HEK293 (cell line): Measurements from ENCODE around the gene SDS.
A peak's percentile ranks its signal among the peaks of the same experiment; 100 is the strongest.

Experiments
- KLF8 ChIP-seq: fragments of 450-650 bp; formaldehyde crosslinking; IDR thresholded peaks from 2 replicates; pipeline ENCODE4 v1.5.1; 2016; ENCODE audit warnings: missing biosample characterization, missing genetic modification characterization
- KLF9 ChIP-seq: fragments of 450-650 bp; formaldehyde crosslinking; IDR thresholded peaks from 2 replicates; pipeline ENCODE4 v1.5.1; 2016; ENCODE audit warnings: missing biosample characterization, missing genetic modification characterization, low read depth
- PRDM10 ChIP-seq: fragments of 450-650 bp; formaldehyde crosslinking; IDR thresholded peaks from 2 replicates; pipeline ENCODE4 v1.5.1; 2016; ENCODE audit warnings: missing biosample characterization, missing genetic modification characterization
- REST ChIP-seq: fragments of 450-650 bp; formaldehyde crosslinking; IDR thresholded peaks from 2 replicates; pipeline ENCODE4 v1.5.1; 2016; ENCODE audit warnings: missing biosample characterization, missing genetic modification characterization
- SP2 ChIP-seq: fragments of 450-650 bp; formaldehyde crosslinking; IDR thresholded peaks from 2 replicates; pipeline ENCODE4 v1.5.1; 2016; ENCODE audit warnings: missing biosample characterization, missing genetic modification characterization
- SP7 ChIP-seq: fragments of 450-650 bp; formaldehyde crosslinking; IDR thresholded peaks from 2 replicates; pipeline ENCODE4 v1.5.1; 2016; ENCODE audit warnings: missing biosample characterization, missing genetic modification characterization
- YY1 ChIP-seq: fragments of 450-650 bp; formaldehyde crosslinking; IDR thresholded peaks from 2 replicates; pipeline ENCODE4 v1.5.1; 2018; ENCODE audit warnings: missing biosample characterization, missing genetic modification characterization
- ZBTB17 ChIP-seq: fragments of 450-650 bp; formaldehyde crosslinking; IDR thresholded peaks from 2 replicates; pipeline ENCODE4 v1.5.1; 2016; ENCODE audit warnings: missing biosample characterization, missing genetic modification characterization
- ZBTB8A ChIP-seq: fragments of 450-650 bp; formaldehyde crosslinking; IDR thresholded peaks from 2 replicates; pipeline ENCODE4 v1.5.1; 2016; ENCODE audit warnings: missing biosample characterization, missing genetic modification characterization
- ZNF10 ChIP-seq: fragments of 450-650 bp; formaldehyde crosslinking; IDR thresholded peaks from 2 replicates; pipeline ENCODE4 v1.5.1; 2017; ENCODE audit warnings: missing biosample characterization, missing genetic modification characterization
- ZNF24 ChIP-seq: fragments of 450-650 bp; formaldehyde crosslinking; IDR thresholded peaks from 2 replicates; pipeline ENCODE4 v1.5.1; 2016; ENCODE audit warnings: missing biosample characterization, missing genetic modification characterization
- ZNF341 ChIP-seq: fragments of 450-650 bp; formaldehyde crosslinking; IDR thresholded peaks from 2 replicates; pipeline ENCODE4; 2016; ENCODE audit warnings: low read depth, missing biosample characterization, missing genetic modification characterization
- ZNF600 ChIP-seq: fragments of 450-650 bp; formaldehyde crosslinking; IDR thresholded peaks from 2 replicates; pipeline ENCODE4 v1.5.1; 2016; ENCODE audit warnings: missing biosample characterization, missing genetic modification characterization
- ZNF692 ChIP-seq: fragments of 450-650 bp; formaldehyde crosslinking; IDR thresholded peaks from 2 replicates; pipeline ENCODE4 v1.5.1; 2016; ENCODE audit warnings: missing biosample characterization, missing genetic modification characterization
- ZNF777 ChIP-seq: fragments of 450-650 bp; formaldehyde crosslinking; IDR thresholded peaks from 2 replicates; pipeline ENCODE4 v1.5.1; 2017; ENCODE audit warnings: missing biosample characterization, missing genetic modification characterization, borderline replicate concordance
- ZSCAN30 ChIP-seq: fragments of 450-650 bp; IDR thresholded peaks from 2 replicates; pipeline ENCODE4 v1.5.1; 2018; ENCODE audit warnings: missing biosample characterization, mild to moderate bottlenecking, missing genetic modification characterization, moderate library complexity
- TF ChIP-seq, protein P1 (sequence below): fragments of 450-650 bp; formaldehyde crosslinking; IDR thresholded peaks from 2 replicates; pipeline ENCODE4 v1.5.1; 2016; ENCODE audit warnings: missing biosample characterization, missing genetic modification characterization
- TF ChIP-seq, protein P2 (sequence below): sonication (generic); formaldehyde crosslinking; IDR thresholded peaks from 2 replicates; pipeline ENCODE4 v1.8.1; 2022; ENCODE audit warnings: mild to moderate bottlenecking, moderate library complexity, missing genetic modification reagents
- TF ChIP-seq, protein P3 (sequence below): fragments of 450-650 bp; formaldehyde crosslinking; IDR thresholded peaks from 2 replicates; pipeline ENCODE4 v1.5.1; 2016; ENCODE audit warnings: missing biosample characterization, missing genetic modification characterization, borderline replicate concordance
- TF ChIP-seq, protein P4 (sequence below): IDR thresholded peaks from 2 replicates; pipeline ENCODE4 v1.6.1; 2011; ENCODE audit warnings: mild to moderate bottlenecking, low read depth, low read length, borderline replicate concordance

The SDS gene

DNA sequence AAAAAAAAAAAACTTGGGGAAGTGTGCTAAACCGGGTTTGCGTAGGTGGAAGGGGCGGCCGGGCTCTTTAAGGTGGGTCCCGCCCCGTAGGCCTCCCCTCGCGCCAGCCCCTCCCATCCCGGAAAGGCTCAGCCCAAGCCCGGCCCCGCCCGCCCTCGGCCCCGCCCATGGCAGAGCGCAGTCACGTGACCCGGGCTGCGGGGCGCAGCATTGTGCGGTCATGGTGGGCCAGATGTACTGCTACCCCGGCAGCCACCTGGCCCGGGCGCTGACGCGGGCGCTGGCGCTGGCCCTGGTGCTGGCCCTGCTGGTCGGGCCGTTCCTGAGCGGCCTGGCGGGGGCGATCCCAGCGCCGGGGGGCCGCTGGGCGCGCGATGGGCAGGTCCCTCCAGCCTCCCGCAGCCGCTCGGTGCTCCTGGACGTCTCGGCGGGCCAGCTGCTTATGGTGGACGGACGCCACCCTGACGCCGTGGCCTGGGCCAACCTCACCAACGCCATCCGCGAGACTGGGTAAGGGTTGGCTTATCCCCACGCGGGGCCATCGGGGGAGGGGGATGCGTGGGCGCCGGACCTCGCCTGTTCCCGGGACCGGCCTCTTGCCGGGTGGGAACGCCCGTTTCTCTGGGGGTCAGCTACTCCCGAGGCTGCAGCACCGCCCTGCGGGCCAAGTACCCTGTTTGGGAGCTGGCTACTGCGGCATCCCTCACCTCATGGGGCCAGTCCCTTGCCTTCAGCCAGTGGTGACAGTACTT is 45.1 kb downstream of the SDS start, which contains the start of gene PLBD2 (continued):
- TF ChIP-seq, protein P1, sequence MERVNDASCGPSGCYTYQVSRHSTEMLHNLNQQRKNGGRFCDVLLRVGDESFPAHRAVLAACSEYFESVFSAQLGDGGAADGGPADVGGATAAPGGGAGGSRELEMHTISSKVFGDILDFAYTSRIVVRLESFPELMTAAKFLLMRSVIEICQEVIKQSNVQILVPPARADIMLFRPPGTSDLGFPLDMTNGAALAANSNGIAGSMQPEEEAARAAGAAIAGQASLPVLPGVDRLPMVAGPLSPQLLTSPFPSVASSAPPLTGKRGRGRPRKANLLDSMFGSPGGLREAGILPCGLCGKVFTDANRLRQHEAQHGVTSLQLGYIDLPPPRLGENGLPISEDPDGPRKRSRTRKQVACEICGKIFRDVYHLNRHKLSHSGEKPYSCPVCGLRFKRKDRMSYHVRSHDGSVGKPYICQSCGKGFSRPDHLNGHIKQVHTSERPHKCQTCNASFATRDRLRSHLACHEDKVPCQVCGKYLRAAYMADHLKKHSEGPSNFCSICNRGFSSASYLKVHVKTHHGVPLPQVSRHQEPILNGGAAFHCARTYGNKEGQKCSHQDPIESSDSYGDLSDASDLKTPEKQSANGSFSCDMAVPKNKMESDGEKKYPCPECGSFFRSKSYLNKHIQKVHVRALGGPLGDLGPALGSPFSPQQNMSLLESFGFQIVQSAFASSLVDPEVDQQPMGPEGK (tag by site-specific recombination): peak; percentile 72
- TF ChIP-seq, protein P2, sequence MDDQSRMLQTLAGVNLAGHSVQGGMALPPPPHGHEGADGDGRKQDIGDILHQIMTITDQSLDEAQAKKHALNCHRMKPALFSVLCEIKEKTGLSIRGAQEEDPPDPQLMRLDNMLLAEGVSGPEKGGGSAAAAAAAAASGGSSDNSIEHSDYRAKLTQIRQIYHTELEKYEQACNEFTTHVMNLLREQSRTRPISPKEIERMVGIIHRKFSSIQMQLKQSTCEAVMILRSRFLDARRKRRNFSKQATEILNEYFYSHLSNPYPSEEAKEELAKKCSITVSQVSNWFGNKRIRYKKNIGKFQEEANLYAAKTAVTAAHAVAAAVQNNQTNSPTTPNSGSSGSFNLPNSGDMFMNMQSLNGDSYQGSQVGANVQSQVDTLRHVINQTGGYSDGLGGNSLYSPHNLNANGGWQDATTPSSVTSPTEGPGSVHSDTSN (CRISPR knock-in tag): peak; percentile 25; the same call in 1 of the 2 replicates
- peak; percentile 92 for TF ChIP-seq REST (tag by site-specific recombination)
- TF ChIP-seq SP7 (tag by site-specific recombination): 0 out of 2 replicates have a peak, but pooled peaks have one; percentile 51
- peak; percentile 34; the same call in 1 of the 2 replicates for TF ChIP-seq YY1
- TF ChIP-seq ZNF24 (tag by site-specific recombination): no peak
- peak; percentile 57; the same call in 1 of the 2 replicates for TF ChIP-seq ZNF10
- TF ChIP-seq ZBTB8A: 0 out of 2 replicates have a peak, but pooled peaks have one; percentile 19
- TF ChIP-seq KLF9 (tag by site-specific recombination): peak; percentile 85
- TF ChIP-seq ZBTB17 (tag by site-specific recombination): peak; percentile 5; the same call in 1 of the 2 replicates
- TF ChIP-seq ZNF341 (tag by site-specific recombination): 0 out of 2 replicates have a peak, but pooled peaks have one; percentile 16
- TF ChIP-seq ZNF600 (tag by site-specific recombination): peak; percentile 41; the same call in 1 of the 2 replicates
- TF ChIP-seq KLF8: peak; percentile 90
- 0 out of 2 replicates have a peak, but pooled peaks have one; percentile 15 for TF ChIP-seq ZNF777 (tag by site-specific recombination)
- TF ChIP-seq, protein P3, sequence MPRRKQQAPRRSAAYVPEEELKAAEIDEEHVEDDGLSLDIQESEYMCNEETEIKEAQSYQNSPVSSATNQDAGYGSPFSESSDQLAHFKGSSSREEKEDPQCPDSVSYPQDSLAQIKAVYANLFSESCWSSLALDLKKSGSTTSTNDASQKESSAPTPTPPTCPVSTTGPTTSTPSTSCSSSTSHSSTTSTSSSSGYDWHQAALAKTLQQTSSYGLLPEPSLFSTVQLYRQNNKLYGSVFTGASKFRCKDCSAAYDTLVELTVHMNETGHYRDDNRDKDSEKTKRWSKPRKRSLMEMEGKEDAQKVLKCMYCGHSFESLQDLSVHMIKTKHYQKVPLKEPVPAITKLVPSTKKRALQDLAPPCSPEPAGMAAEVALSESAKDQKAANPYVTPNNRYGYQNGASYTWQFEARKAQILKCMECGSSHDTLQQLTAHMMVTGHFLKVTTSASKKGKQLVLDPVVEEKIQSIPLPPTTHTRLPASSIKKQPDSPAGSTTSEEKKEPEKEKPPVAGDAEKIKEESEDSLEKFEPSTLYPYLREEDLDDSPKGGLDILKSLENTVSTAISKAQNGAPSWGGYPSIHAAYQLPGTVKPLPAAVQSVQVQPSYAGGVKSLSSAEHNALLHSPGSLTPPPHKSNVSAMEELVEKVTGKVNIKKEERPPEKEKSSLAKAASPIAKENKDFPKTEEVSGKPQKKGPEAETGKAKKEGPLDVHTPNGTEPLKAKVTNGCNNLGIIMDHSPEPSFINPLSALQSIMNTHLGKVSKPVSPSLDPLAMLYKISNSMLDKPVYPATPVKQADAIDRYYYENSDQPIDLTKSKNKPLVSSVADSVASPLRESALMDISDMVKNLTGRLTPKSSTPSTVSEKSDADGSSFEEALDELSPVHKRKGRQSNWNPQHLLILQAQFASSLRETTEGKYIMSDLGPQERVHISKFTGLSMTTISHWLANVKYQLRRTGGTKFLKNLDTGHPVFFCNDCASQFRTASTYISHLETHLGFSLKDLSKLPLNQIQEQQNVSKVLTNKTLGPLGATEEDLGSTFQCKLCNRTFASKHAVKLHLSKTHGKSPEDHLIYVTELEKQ (tag by site-specific recombination): no peak
- TF ChIP-seq, protein P4, sequence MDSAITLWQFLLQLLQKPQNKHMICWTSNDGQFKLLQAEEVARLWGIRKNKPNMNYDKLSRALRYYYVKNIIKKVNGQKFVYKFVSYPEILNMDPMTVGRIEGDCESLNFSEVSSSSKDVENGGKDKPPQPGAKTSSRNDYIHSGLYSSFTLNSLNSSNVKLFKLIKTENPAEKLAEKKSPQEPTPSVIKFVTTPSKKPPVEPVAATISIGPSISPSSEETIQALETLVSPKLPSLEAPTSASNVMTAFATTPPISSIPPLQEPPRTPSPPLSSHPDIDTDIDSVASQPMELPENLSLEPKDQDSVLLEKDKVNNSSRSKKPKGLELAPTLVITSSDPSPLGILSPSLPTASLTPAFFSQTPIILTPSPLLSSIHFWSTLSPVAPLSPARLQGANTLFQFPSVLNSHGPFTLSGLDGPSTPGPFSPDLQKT: no peak
- TF ChIP-seq SP2 (tag by site-specific recombination): peak; percentile 92
- 0 out of 2 replicates have a peak, but pooled peaks have one; percentile 6 for TF ChIP-seq PRDM10 (tag by site-specific recombination)
- TF ChIP-seq ZSCAN30 (tag by site-specific recombination): peak; percentile 65; the same call in 1 of the 2 replicates
- peak; percentile 89 for TF ChIP-seq ZNF692 (tag by site-specific recombination)
